Esophagus muscularis mucosa (tissue), 4 donors: ENCODE data around the gene PACRG. TPM values are rescaled to one million over a fixed set of nuclear protein-coding genes. Genes with fewer than 3 reads are reported as not detected.

Experiments
- DNase-seq: peaks from one replicate; pipeline ENCODE4 v3.0.0-alpha.2; 2017; ENCODE audit errors: extremely low spot score
- H3K27ac ChIP-seq, 4 donors: fragments of 200-600 bp; sonication (generic); replicated peaks in 1 of 4; 1 replicate in 3 of 4; 2 replicates in 1 of 4; pipeline ENCODE4 v1.5.1; 2016 to 2019; ENCODE audit warnings: mild to moderate bottlenecking in 1 of 4
- H3K27me3 ChIP-seq, 4 donors: fragments of 200-600 bp; sonication (generic); one replicate each; pipeline versions ENCODE4 v1.5.1 to v1.6.0; 2016 to 2019
- H3K36me3 ChIP-seq, 4 donors: fragments of 200-600 bp; sonication (generic); one replicate each; pipeline ENCODE4 v1.5.1; 2016 to 2019
- H3K4me1 ChIP-seq, 4 donors: fragments of 200-600 bp; sonication (generic); one replicate each; pipeline ENCODE4 v1.5.1; 2016 to 2019
- H3K4me3 ChIP-seq, 4 donors: fragments of 200-600 bp; sonication (generic); 1 replicate in 2 of 4; 2 replicates in 2 of 4; pipeline ENCODE4 v1.5.1; 2016 to 2019; ENCODE audit warnings: mild to moderate bottlenecking in 4 of 4, moderate library complexity in 1 of 4
- H3K9me3 ChIP-seq, 4 donors: fragments of 200-600 bp; sonication (generic); 1 replicate in 3 of 4; 2 replicates in 1 of 4; pipeline ENCODE4 v1.5.1; 2016 to 2019
- EP300 ChIP-seq: sonication (generic); formaldehyde crosslinking; IDR thresholded peaks from one replicate; pipeline ENCODE4 v1.6.1; 2017; ENCODE audit warnings: antibody characterized with exemption
- POLR2A ChIP-seq: fragments of 450-650 bp; IDR thresholded peaks from one replicate; pipeline ENCODE4 v1.6.1; 2017; ENCODE audit warnings: antibody characterized with exemption, moderate library complexity, mild to moderate bottlenecking, low read depth
- POLR2AphosphoS5 ChIP-seq, 2 donors: sonication (generic); formaldehyde crosslinking; IDR thresholded peaks; one replicate each; pipeline ENCODE4 v1.6.1; 2017; ENCODE audit warnings: antibody characterized with exemption in 2 of 2
- WGBS: methylation state at CpG from one replicate; pipeline ENCODE4 v1.1.5; 2018; 5-methylcytosine and 5-hydroxymethylcytosine counted together
- intact Hi-C: fragments of 100-400 bp; cut with DNase I; formaldehyde crosslinking; loops from one replicate; pipeline ENCODE4 v1.15.1; 2023
- total RNA-seq, 4 donors: library from RNA; depleted of rRNA; stranded (reverse); fragments of >200 nt; gene quantifications; one replicate each; pipeline versions ENCODE4 v1.1.0 to v1.2.1, GENCODE V29; 2016
- TF ChIP-seq, protein P1 (sequence below), 3 experiments: fragments of 200-600 bp in 2 of 3; fragments of 450-650 bp in 1 of 3; sonication (generic) in 2 of 3; IDR thresholded peaks; one replicate each; pipeline ENCODE4 v1.5.1; 2017 to 2019; ENCODE audit warnings: antibody characterized with exemption in 3 of 3, mild to moderate bottlenecking in 2 of 3, moderate library complexity in 1 of 3

PACRG gene
- total RNA-seq, 4 donors from 2014 or later, result 1.3 to 3.5 (median 1.8) TPM; not detected in 1

DNA sequence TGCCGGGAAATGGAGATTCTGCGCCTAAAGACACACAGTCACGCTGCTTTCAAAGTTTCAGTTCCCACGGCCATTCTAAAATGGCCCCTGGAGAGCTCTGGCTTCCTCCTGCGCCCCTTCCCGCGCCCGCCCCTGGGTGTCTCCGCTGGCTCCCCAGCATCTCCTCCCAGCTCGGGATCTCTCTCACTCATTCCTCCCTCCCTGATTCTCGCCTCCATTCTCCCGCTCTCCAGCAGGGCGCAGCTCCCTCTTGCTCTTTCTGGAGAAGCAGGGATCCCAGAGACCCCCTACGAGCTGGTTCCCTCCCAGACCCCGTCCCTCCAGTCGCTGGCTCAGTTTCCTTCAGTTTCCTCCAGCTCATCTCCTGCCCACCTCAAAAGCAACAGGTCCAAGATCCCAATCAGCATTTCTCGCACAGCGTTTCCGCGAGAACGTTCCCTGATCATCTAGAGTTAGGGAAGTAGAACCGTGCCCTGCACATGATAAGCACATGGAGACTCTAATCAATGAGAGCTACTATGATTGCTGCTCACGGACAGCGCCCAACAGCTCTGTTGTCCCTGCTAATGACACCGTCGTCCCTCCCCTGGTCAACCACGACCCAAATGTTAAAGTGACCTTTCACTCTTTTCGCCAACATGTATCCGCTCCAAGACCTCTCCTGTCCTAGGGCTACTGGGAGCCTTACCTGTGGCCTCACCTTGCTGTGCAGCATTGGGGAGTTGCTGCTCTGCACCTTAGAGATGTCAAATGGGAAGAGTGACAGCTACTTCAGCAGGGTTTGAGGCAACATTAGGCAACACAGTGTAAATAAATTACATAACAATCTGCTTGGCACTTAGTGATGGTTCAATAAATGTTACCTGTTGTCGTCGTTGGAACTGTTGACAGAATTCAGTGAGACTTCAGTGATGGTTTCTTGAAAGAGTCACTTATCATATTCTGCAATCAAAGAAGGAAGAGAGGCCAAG, 468.2 kb downstream of the PACRG start:
- TF ChIP-seq, protein P1, sequence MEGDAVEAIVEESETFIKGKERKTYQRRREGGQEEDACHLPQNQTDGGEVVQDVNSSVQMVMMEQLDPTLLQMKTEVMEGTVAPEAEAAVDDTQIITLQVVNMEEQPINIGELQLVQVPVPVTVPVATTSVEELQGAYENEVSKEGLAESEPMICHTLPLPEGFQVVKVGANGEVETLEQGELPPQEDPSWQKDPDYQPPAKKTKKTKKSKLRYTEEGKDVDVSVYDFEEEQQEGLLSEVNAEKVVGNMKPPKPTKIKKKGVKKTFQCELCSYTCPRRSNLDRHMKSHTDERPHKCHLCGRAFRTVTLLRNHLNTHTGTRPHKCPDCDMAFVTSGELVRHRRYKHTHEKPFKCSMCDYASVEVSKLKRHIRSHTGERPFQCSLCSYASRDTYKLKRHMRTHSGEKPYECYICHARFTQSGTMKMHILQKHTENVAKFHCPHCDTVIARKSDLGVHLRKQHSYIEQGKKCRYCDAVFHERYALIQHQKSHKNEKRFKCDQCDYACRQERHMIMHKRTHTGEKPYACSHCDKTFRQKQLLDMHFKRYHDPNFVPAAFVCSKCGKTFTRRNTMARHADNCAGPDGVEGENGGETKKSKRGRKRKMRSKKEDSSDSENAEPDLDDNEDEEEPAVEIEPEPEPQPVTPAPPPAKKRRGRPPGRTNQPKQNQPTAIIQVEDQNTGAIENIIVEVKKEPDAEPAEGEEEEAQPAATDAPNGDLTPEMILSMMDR (IDR thresholded peaks at IDR 0.05), result no peak
- WGBS, result 95% methylated on average over 31 of the region's 31 CpGs
- Histone ChIP-seq H3K27me3 (no peaks in the 10 kb centered on the region), H3K9me3 (no peaks in the 10 kb centered on the region), H3K36me3 (no peaks in the 10 kb centered on the region), H3K4me1 (peaks cover 0 to 5% (median 0%) of the 10 kb centered on the region in 4 donors), H3K27ac (no peak overlapping the region), H3K4me3 (no peak overlapping the region)
- intact Hi-C loops, result no loop called here
- DNase-seq, result peak; percentile 78

DNA sequence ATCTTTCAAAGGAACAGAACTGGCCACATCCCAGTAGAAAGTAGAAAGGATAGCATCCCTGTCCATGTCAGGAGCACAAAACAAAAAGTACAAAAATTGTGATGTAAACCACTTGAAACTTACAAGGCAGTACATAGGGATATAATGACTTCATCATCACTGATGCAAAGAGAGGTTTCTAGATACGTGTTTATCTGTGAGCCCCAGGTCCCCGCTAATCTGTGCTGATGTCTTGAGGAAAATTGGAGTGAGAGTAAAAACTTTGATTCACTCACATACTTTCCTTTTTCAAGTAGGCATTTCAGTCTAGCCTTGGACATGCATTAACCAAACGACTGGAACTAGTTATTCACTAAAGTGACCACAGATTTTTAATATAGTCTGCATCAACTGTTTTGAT, 470.1 kb downstream of the PACRG start:
- no peak overlapping the region for H3K4me3 ChIP-seq
- H3K9me3 ChIP-seq, result no peaks in the 10 kb centered on the region
- no peaks in the 10 kb centered on the region for H3K36me3 ChIP-seq
- TF ChIP-seq POLR2AphosphoS5 (IDR thresholded peaks at IDR 0.05) (no peak), EP300 (no peak), POLR2A (no peak)
- TF ChIP-seq, protein P1 (IDR thresholded peaks at IDR 0.05), result no peak
- DNase-seq, result no peak
- no peak overlapping the region for H3K27ac ChIP-seq
- intact Hi-C loops, result no loop called here
- H3K4me1 ChIP-seq, result no peaks in the 10 kb centered on the region
- 90% methylated on average over 3 of the region's 3 CpGs for WGBS
- H3K27me3 ChIP-seq, result no peaks in the 10 kb centered on the region

DNA sequence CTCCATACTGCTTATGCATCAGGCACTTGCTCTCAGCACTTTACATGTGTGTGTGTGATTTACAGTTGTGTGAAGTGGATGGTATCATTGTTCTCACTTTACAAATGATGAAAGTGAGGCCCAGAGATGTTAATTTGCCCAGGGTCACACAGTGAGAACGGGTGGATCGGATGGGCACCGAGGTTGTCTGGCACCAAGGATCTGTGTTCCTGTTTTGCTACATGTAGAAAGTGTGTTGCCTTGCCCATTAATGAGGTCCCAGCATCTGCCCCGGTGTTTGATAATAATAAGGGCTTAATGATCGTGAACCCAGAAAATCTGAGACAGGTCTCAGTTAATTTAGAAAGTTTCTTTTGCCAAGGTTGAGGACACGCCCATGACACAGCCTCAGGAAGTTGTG, 470.6 kb downstream of the PACRG start:
- no peaks in the 10 kb centered on the region for H3K27me3 ChIP-seq
- no peak for TF ChIP-seq EP300
- TF ChIP-seq POLR2A, result no peak
- TF ChIP-seq, protein P1 (IDR thresholded peaks at IDR 0.05), result no peak
- no peak for TF ChIP-seq POLR2AphosphoS5 (IDR thresholded peaks at IDR 0.05)
- H3K4me3 ChIP-seq, result no peak overlapping the region
- no peak overlapping the region for H3K27ac ChIP-seq
- intact Hi-C loops, result no loop called here
- 97% methylated on average over 6 of the region's 6 CpGs for WGBS
- H3K4me1 ChIP-seq, result no peaks in the 10 kb centered on the region
- no peaks in the 10 kb centered on the region for H3K9me3 ChIP-seq
- peak; percentile 72 for DNase-seq
- H3K36me3 ChIP-seq, result no peaks in the 10 kb centered on the region

DNA sequence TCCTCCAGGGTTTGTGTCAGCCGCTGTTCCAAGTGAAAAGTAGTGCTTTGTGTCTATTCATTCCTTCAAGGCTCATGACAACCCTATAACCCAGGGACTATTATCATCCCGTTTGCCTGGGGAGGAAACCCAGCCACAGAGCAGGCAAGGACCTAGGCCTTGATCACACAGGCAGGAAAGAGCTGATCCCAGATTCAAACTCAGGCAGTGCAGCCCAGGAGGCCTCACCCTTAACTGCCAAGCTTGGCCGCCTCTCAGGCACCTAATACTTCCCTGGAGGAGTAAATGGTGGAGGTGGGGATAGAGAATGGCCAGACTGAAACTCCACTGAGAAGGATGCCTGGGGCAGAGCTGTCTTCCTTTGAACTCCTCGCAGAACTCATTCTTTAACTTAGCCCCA, 471.6 kb downstream of the PACRG start:
- Histone ChIP-seq H3K27ac (no peak overlapping the region), H3K9me3 (no peaks in the 10 kb centered on the region), H3K4me1 (no peaks in the 10 kb centered on the region), H3K4me3 (no peak overlapping the region), H3K27me3 (no peaks in the 10 kb centered on the region), H3K36me3 (no peaks in the 10 kb centered on the region)
- peak; percentile 90 for DNase-seq
- no peak for TF ChIP-seq POLR2A
- TF ChIP-seq POLR2AphosphoS5 (IDR thresholded peaks at IDR 0.05), result no peak
- TF ChIP-seq, protein P1 (IDR thresholded peaks at IDR 0.05), result no peak
- no peak for TF ChIP-seq EP300
- 85% methylated on average over 4 of the region's 4 CpGs for WGBS
- intact Hi-C loops, result no loop called here

DNA sequence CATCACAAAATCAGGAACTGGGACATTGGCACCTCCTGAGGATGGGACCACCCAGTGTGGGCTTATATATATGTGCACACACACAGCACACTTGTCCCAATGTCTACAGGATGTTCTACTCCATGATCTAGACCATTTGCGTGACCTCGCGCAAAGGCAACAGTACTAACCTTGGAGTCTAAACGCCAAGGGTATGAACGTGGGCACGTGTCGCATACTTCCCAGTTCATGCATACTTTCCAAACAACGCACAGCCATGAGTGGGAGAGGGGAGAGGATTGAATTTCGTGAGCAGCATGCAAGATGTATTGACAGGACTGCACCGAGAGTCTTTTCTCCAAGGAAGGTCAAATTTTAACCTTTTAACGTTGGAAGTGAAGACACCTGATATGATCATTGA, 472.5 kb downstream of the PACRG start:
- Histone ChIP-seq H3K36me3 (no peaks in the 10 kb centered on the region), H3K27ac (no peak overlapping the region), H3K27me3 (no peaks in the 10 kb centered on the region), H3K9me3 (no peaks in the 10 kb centered on the region), H3K4me1 (no peaks in the 10 kb centered on the region), H3K4me3 (no peak overlapping the region)
- intact Hi-C loops, result no loop called here
- DNase-seq, result peak; percentile 81
- no peak for TF ChIP-seq POLR2AphosphoS5 (IDR thresholded peaks at IDR 0.05)
- 92% methylated on average over 11 of the region's 11 CpGs for WGBS
